IMR-90 (cell line): ENCODE measurements around the gene NDUFB2. TPM values are rescaled to one million over a fixed set of nuclear protein-coding genes. Genes with fewer than 3 reads are reported as not detected.

Experiments used
- ATAC-seq: fragments of 200-7000 bp; cut with Tn5 transposase; 2 replicates; pipeline ENCODE4 v1.9.1; 2020; ENCODE audit warnings: low read depth, mild to moderate bottlenecking, moderate library complexity
- BruUV-seq: library from RNA; stranded (reverse); fragments of 400-500 nt; replicated peaks from 2 replicates; lab custom pipeline; 2021; lab: Mats Ljungman, UMichigan
- CTCF ChIA-PET: fragments of 300-600 bp; formaldehyde crosslinking; extraction: SDS; loops from one replicate; lab custom pipeline; 2021; ENCODE audit warnings: antibody characterized with exemption; lab: Yijun Ruan, JAX
- POLR2A ChIA-PET: fragments of 300-600 bp; sonication (Branson Sonifier 250); formaldehyde crosslinking; loops from one replicate; lab custom pipeline; 2022; ENCODE audit warnings: antibody characterized with exemption; ENCODE audit not compliant: unreplicated experiment; lab: Charles Lee
- DNase-seq: peaks from one replicate; pipeline ENCODE4 v3.0.0; 2013
- H2AFZ ChIP-seq: replicated peaks from 2 replicates; pipeline ENCODE3; 2013; ENCODE audit warnings: low read length, mild to moderate bottlenecking; ENCODE audit not compliant: poor library complexity
- H2AK5ac ChIP-seq: 2 replicates; pipeline ENCODE4 v1.6.1; 2013; ENCODE audit warnings: low read depth, low read length, inconsistent platforms
- H2AK9ac ChIP-seq: replicated peaks from 2 replicates; pipeline ENCODE3; 2013; ENCODE audit warnings: mild to moderate bottlenecking, low read depth, low read length, moderate library complexity; ENCODE audit not compliant: poor library complexity
- H2BK120ac ChIP-seq: 2 replicates; pipeline ENCODE4 v1.6.1; 2013; ENCODE audit warnings: low read depth, low read length, inconsistent platforms
- H2BK15ac ChIP-seq: 3 replicates; pipeline ENCODE4 v1.6.1; 2013; ENCODE audit warnings: low read depth, low read length, inconsistent platforms
- H2BK20ac ChIP-seq: 2 replicates; pipeline ENCODE4 v1.6.1; 2013; ENCODE audit warnings: low read depth, mild to moderate bottlenecking, inconsistent platforms, low read length, moderate library complexity
- H2BK5ac ChIP-seq: 2 replicates; pipeline ENCODE4 v1.6.1; 2013; ENCODE audit warnings: mild to moderate bottlenecking, low read depth, low read length, inconsistent platforms; ENCODE audit not compliant: poor library complexity, severe bottlenecking
- H3K14ac ChIP-seq: replicated peaks from 2 replicates; pipeline ENCODE4 v1.6.1; 2013; ENCODE audit warnings: low read depth, low read length, inconsistent platforms
- H3K18ac ChIP-seq: 2 replicates; pipeline ENCODE4 v1.6.1; 2013; ENCODE audit warnings: low read depth, low read length, control low read depth
- H3K23ac ChIP-seq: 2 replicates; pipeline ENCODE4 v1.6.1; 2013; ENCODE audit warnings: low read depth, low read length, inconsistent platforms
- H3K27ac ChIP-seq: 2 replicates; pipeline ENCODE4 v1.5.1; 2013; ENCODE audit warnings: mild to moderate bottlenecking, control low read depth, low read length; ENCODE audit not compliant: insufficient read depth
- H3K27me3 ChIP-seq: 2 replicates; pipeline ENCODE4 v1.6.1; 2013; ENCODE audit warnings: low read length; ENCODE audit not compliant: control insufficient read depth, insufficient read depth
- H3K36me3 ChIP-seq: 2 replicates; pipeline ENCODE4 v1.6.1; 2013; ENCODE audit warnings: low read length, mixed read lengths; ENCODE audit not compliant: control insufficient read depth, insufficient read depth
- H3K4ac ChIP-seq: 2 replicates; pipeline ENCODE4 v1.6.1; 2013; ENCODE audit warnings: low read depth, low read length, inconsistent platforms
- H3K4me1 ChIP-seq: 2 replicates; pipeline ENCODE4 v1.6.1; 2013; ENCODE audit warnings: low read length, mixed read lengths; ENCODE audit not compliant: control insufficient read depth, insufficient read depth
- H3K4me2 ChIP-seq: 2 replicates; pipeline ENCODE4 v1.6.1; 2013; ENCODE audit warnings: low read depth, mild to moderate bottlenecking, control low read depth, low read length, moderate library complexity
- H3K4me3 ChIP-seq: 2 replicates; pipeline ENCODE4 v1.5.1; 2013; ENCODE audit warnings: low read depth, mild to moderate bottlenecking, control low read depth, low read length, moderate library complexity; ENCODE audit not compliant: insufficient read depth
- H3K56ac ChIP-seq: 2 replicates; pipeline ENCODE4 v1.6.1; 2013; ENCODE audit warnings: low read length, inconsistent platforms; ENCODE audit not compliant: insufficient read depth; ENCODE audit errors: extremely low read depth
- H3K79me1 ChIP-seq, 2 experiments: 2 replicates each; pipeline ENCODE4 v1.6.1; 2013; ENCODE audit warnings: low read length in 2 of 2, inconsistent platforms in 1 of 2, low read depth in 1 of 2
- H3K9ac ChIP-seq: 2 replicates; pipeline ENCODE4 v1.6.1; 2013; ENCODE audit warnings: low read depth, low read length, control low read depth
- H3K9me1 ChIP-seq: 2 replicates; pipeline ENCODE4 v1.6.1; 2013; ENCODE audit warnings: low read length, inconsistent platforms; ENCODE audit not compliant: insufficient read depth
- H3K9me3 ChIP-seq: 2 replicates; pipeline ENCODE4 v1.6.1; 2013; ENCODE audit warnings: low read length; ENCODE audit not compliant: control insufficient read depth, insufficient read depth
- H4K20me1 ChIP-seq: 2 replicates; pipeline ENCODE4 v1.6.1; 2013; ENCODE audit warnings: low read length, inconsistent platforms; ENCODE audit not compliant: insufficient read depth
- H4K5ac ChIP-seq: 2 replicates; pipeline ENCODE4 v1.6.1; 2013; ENCODE audit warnings: mild to moderate bottlenecking, low read depth, low read length, control low read depth
- H4K8ac ChIP-seq, 2 experiments: 2 replicates each; pipeline ENCODE4 v1.6.1; 2013; ENCODE audit warnings: low read depth in 2 of 2, low read length in 2 of 2, control low read depth in 1 of 2, inconsistent platforms in 1 of 2
- H4K91ac ChIP-seq: 2 replicates; pipeline ENCODE4 v1.6.1; 2013; ENCODE audit warnings: low read depth, low read length, inconsistent platforms; ENCODE audit not compliant: insufficient read depth
- BHLHE40 ChIP-seq: fragments of 150-350 bp; IDR thresholded peaks from 2 replicates; pipeline ENCODE4 v1.6.1; 2016; ENCODE audit warnings: mild to moderate bottlenecking, low read depth, low read length
- CEBPB ChIP-seq: IDR thresholded peaks from 2 replicates; pipeline ENCODE4 v1.6.1; 2012; ENCODE audit warnings: low read depth, low read length, improper control_type of control experiment
- CHD1 ChIP-seq: IDR thresholded peaks from 2 replicates; pipeline ENCODE4 v1.6.1; 2012; ENCODE audit warnings: low read depth, low read length, improper control_type of control experiment
- MAFK ChIP-seq: IDR thresholded peaks from 2 replicates; pipeline ENCODE4 v1.6.1; 2012; ENCODE audit warnings: low read depth, low read length, improper control_type of control experiment
- MAZ ChIP-seq: IDR thresholded peaks from 2 replicates; pipeline ENCODE4 v1.6.1; 2012; ENCODE audit warnings: low read depth, mild to moderate bottlenecking, low read length, improper control_type of control experiment, moderate library complexity, borderline replicate concordance
- MXI1 ChIP-seq: IDR thresholded peaks from 2 replicates; pipeline ENCODE4 v1.6.1; 2012; ENCODE audit warnings: low read depth, mild to moderate bottlenecking, low read length, moderate library complexity, borderline replicate concordance
- NFE2L2 ChIP-seq: fragments of 150-350 bp; IDR thresholded peaks from 2 replicates; pipeline ENCODE4 v1.6.1; 2016; ENCODE audit warnings: low read depth, mild to moderate bottlenecking, low read length
- POLR2A ChIP-seq: IDR thresholded peaks from 2 replicates; pipeline ENCODE4 v1.6.1; 2012; ENCODE audit warnings: mild to moderate bottlenecking, low read depth, low read length
- RAD21 ChIP-seq: IDR thresholded peaks from 2 replicates; pipeline ENCODE4 v1.6.1; 2012; ENCODE audit warnings: low read length, improper control_type of control experiment
- RCOR1 ChIP-seq: IDR thresholded peaks from 2 replicates; pipeline ENCODE4 v1.6.1; 2012; ENCODE audit warnings: mild to moderate bottlenecking, low read length, improper control_type of control experiment; ENCODE audit not compliant: insufficient replicate concordance
- RFX5 ChIP-seq: IDR thresholded peaks from 2 replicates; pipeline ENCODE4 v1.8.0; 2012; ENCODE audit warnings: low read depth, mild to moderate bottlenecking, low read length, moderate library complexity
- SMC3 ChIP-seq: fragments of 150-350 bp; IDR thresholded peaks from 2 replicates; pipeline ENCODE4 v1.6.1; 2016; ENCODE audit warnings: low read depth, mild to moderate bottlenecking, antibody characterized with exemption, low read length, moderate library complexity
- WGBS, 2 experiments: methylation state at CpG; one replicate each; pipeline versions ENCODE4 v1.1.5 to v1.1.7; 2013; ENCODE audit warnings: missing lambda C conversion rate in 2 of 2; ENCODE audit not compliant: insufficient read length in 1 of 2; ENCODE audit errors: extremely low coverage in 2 of 2; 5-methylcytosine and 5-hydroxymethylcytosine counted together
- dilution Hi-C: fragments of 300-500 bp; cut with HindIII; formaldehyde crosslinking; loops from one replicate; pipeline ENCODE4 v1.14.3; 2018; ENCODE audit warnings: low sequenced_read_pairs; ENCODE audit not compliant: unreplicated experiment
- in situ Hi-C: fragments of 300-500 bp; cut with MboI; formaldehyde crosslinking; loops from 3 replicates; pipeline ENCODE4 v1.14.3; 2019; ENCODE audit warnings: low sequenced_read_pairs, inconsistent platforms, mixed read lengths
- intact Hi-C: fragments of 100-400 bp; cut with micrococcal nuclease; formaldehyde crosslinking; loops from 2 replicates; pipeline ENCODE4 v1.10.0; 2022
- polyA plus RNA-seq, 3 experiments: library from polyadenylated mRNA; depleted of rRNA; stranded (reverse); fragments of >200 nt; gene quantifications; 2 replicates each; pipeline ENCODE4 v1.2.3, GENCODE V29; 2012; ENCODE audit warnings: low replicate concordance in 1 of 3
- total RNA-seq: library from RNA; depleted of rRNA; stranded (reverse); fragments of >200 nt; gene quantifications from 2 replicates; pipeline ENCODE4 v1.2.3, GENCODE V29; 2012
- TF ChIP-seq, protein P1 (sequence below): fragments of 150-350 bp; IDR thresholded peaks from 2 replicates; pipeline ENCODE4 v1.6.1; 2017; ENCODE audit warnings: mild to moderate bottlenecking, antibody characterized with exemption, low read length, low read depth
- TF ChIP-seq, protein P2 (sequence below): fragments of 150-350 bp; IDR thresholded peaks from 2 replicates; pipeline ENCODE4 v1.6.1; 2016; ENCODE audit warnings: low read depth, mild to moderate bottlenecking, low read length, moderate library complexity, borderline replicate concordance
- TF ChIP-seq, protein P3 (sequence below): conservative IDR thresholded peaks from 2 replicates; pipeline ENCODE4 v1.5.1; 2012; ENCODE audit warnings: mild to moderate bottlenecking, low read depth, low read length, improper control_type of control experiment

NDUFB2 gene
- total and polyA plus RNA-seq, 2 of the 4 experiments (the other 2 are of a cell fraction): 81.7 to 143 TPM

DNA sequence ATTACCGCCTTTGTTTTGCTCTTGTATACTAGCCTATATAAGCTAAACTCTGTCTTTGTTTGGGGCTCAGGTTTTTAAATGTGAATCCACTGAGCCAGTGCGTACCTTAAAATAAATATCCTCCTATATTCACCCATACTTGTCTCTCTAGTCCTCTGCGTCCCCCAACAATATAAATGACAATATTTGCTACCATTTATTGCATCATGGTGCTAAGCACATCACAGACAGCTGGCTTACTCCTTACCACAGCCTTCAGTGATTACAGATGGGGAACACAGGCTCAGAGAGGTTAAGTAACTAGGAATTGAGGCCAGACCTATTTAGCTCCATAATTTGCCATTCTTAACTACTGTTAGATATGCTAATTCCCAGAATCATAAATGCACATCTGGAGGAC lies 27.2 kb upstream of the NDUFB2 start:
- Histone ChIP-seq H3K4me2 (no peak overlapping the region), H3K9me3 (no peaks in the 10 kb centered on the region), H3K4me1 (0 out of 2 replicates have a peak, but pooled peaks cover 2% of the 10 kb centered on the region), H3K23ac (no peak overlapping the region), H4K5ac (no peak overlapping the region), H4K8ac (no peak overlapping the region), H3K36me3 (no peaks in the 10 kb centered on the region), H3K4ac (no peak overlapping the region), H3K27ac (no peak overlapping the region), H2BK5ac (no peak overlapping the region), H4K20me1 (no peaks in the 10 kb centered on the region), H2AK5ac (no peak overlapping the region), H3K27me3 (peaks cover 8% of the 10 kb centered on the region; the same call in 1 of the 2 replicates), H3K9me1 (no peaks in the 10 kb centered on the region), H3K56ac (no peak overlapping the region), H3K4me3 (no peak overlapping the region), H2BK15ac (no peak overlapping the region), H2AFZ (no peak overlapping the region), H3K18ac (no peak overlapping the region), H3K79me1 (peaks cover 4 to 5% of the 10 kb centered on the region in 2 experiments; a peak in 1 of 4 replicates), H2BK20ac (no peak overlapping the region), H3K9ac (no peak overlapping the region), H2BK120ac (no peak overlapping the region), H4K91ac (no peak overlapping the region), H2AK9ac (no peak overlapping the region), H3K14ac (no peak overlapping the region)
- DNase-seq (no peak), ATAC-seq (no peak)
- dilution Hi-C loops: no loop called here
- WGBS, 2 experiments: no CpG with 5 or more reads among the region's 3 CpGs
- intact Hi-C loops: no loop called here
- no TSS peak for BruUV-seq
- CTCF ChIA-PET: interaction anchor here (0.6 to 1.0 kb wide), 5 partner anchors 8 to 1069 kb away, joined by 3 to 4 read pairs (median 3); partner anchors contain the start of gene SSBP1
- POLR2A ChIA-PET: no interaction called here
- in situ Hi-C loops: no loop called here
- TF ChIP-seq MXI1 (no peak), CHD1 (no peak), SMC3 (no peak), RAD21 (no peak), BHLHE40 (no peak), RCOR1 (no peak), MAFK (no peak), NFE2L2 (no peak), POLR2A (no peak), RFX5 (no peak), MAZ (no peak), CEBPB (no peak)
- TF ChIP-seq, protein P1, sequence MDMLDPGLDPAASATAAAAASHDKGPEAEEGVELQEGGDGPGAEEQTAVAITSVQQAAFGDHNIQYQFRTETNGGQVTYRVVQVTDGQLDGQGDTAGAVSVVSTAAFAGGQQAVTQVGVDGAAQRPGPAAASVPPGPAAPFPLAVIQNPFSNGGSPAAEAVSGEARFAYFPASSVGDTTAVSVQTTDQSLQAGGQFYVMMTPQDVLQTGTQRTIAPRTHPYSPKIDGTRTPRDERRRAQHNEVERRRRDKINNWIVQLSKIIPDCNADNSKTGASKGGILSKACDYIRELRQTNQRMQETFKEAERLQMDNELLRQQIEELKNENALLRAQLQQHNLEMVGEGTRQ: no peak
- TF ChIP-seq, protein P2, sequence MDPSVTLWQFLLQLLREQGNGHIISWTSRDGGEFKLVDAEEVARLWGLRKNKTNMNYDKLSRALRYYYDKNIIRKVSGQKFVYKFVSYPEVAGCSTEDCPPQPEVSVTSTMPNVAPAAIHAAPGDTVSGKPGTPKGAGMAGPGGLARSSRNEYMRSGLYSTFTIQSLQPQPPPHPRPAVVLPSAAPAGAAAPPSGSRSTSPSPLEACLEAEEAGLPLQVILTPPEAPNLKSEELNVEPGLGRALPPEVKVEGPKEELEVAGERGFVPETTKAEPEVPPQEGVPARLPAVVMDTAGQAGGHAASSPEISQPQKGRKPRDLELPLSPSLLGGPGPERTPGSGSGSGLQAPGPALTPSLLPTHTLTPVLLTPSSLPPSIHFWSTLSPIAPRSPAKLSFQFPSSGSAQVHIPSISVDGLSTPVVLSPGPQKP: no peak
- TF ChIP-seq, protein P3, sequence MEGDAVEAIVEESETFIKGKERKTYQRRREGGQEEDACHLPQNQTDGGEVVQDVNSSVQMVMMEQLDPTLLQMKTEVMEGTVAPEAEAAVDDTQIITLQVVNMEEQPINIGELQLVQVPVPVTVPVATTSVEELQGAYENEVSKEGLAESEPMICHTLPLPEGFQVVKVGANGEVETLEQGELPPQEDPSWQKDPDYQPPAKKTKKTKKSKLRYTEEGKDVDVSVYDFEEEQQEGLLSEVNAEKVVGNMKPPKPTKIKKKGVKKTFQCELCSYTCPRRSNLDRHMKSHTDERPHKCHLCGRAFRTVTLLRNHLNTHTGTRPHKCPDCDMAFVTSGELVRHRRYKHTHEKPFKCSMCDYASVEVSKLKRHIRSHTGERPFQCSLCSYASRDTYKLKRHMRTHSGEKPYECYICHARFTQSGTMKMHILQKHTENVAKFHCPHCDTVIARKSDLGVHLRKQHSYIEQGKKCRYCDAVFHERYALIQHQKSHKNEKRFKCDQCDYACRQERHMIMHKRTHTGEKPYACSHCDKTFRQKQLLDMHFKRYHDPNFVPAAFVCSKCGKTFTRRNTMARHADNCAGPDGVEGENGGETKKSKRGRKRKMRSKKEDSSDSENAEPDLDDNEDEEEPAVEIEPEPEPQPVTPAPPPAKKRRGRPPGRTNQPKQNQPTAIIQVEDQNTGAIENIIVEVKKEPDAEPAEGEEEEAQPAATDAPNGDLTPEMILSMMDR: no peak
